Lower leg skin (tissue), 4 donors: Measurements from ENCODE around the gene CEACAM19. TPM values are rescaled to one million over a fixed set of nuclear protein-coding genes. Genes with fewer than 3 reads are reported as not detected.

Experiments
- DNase-seq, 2 donors: peaks; one replicate each; pipeline ENCODE4 v3.0.0-alpha.2; 2019; ENCODE audit warnings: low spot score in 2 of 2
- H3K4me3 ChIP-seq: fragments of 200-600 bp; sonication (generic); 2 replicates; pipeline ENCODE4 v1.5.1; 2017; ENCODE audit warnings: mild to moderate bottlenecking, low read depth; ENCODE audit not compliant: poor library complexity, severe bottlenecking
- POLR2A ChIP-seq, 2 donors: fragments of 450-650 bp; IDR thresholded peaks; one replicate each; pipeline ENCODE4 v1.6.1; 2016 to 2017; ENCODE audit warnings: antibody characterized with exemption in 2 of 2, mild to moderate bottlenecking in 1 of 2, moderate library complexity in 1 of 2
- WGBS, 2 donors: methylation state at CpG; one replicate each; pipeline ENCODE4 v1.1.5; 2018; 5-methylcytosine and 5-hydroxymethylcytosine counted together
- intact Hi-C: fragments of 100-400 bp; cut with DNase I; formaldehyde crosslinking; loops from one replicate; pipeline ENCODE4 v1.15.0; 2023; ENCODE audit warnings: low total_unique reads
- total RNA-seq, 4 donors: library from RNA; depleted of rRNA; stranded (reverse); fragments of >200 nt; gene quantifications; one replicate each; pipeline ENCODE4 v1.1.0, GENCODE V29; 2016
- TF ChIP-seq, protein P1 (sequence below), 3 donors: fragments of 450-650 bp; IDR thresholded peaks; one replicate each; pipeline ENCODE4 v1.5.1; 2016; ENCODE audit warnings: antibody characterized with exemption in 3 of 3, mild to moderate bottlenecking in 3 of 3, moderate library complexity in 2 of 3

The CEACAM19 gene
- total RNA-seq, 4 donors from 2014 or later: 5.4 to 10.2 (median 8.0) TPM

DNA sequence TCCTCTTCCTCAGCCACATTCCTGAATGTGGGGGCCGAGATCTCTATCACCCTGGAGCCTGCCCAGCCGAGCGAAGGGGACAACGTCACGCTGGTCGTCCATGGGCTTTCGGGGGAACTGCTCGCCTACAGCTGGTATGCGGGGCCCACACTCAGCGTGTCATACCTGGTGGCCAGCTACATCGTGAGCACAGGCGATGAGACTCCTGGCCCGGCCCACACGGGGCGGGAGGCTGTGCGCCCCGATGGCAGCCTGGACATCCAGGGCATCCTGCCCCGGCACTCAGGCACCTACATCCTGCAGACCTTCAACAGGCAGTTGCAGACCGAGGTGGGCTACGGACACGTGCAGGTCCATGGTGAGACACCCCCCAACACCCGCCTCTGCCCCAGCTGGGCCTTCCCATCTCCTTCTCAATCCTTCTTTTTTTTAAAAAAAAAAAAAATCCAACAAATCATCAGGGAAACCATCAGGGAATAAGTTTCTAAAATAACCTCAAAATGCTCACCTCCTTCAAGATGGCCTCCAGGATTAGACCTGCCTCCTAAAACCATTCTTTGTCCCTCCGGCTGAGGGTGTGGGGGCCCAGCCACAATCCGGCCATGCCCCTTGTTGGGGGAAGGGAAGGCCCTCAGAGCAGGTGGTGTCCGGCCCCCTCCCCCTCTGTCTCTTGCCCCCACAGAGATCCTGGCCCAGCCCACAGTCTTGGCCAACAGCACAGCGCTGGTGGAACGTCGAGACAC is 32.2 kb downstream of the CEACAM19 start:
- 88 to 90% methylated on average over 17 to 28 of the region's 28 CpGs for WGBS, 2 donors
- no peak for DNase-seq
- no peak for TF ChIP-seq POLR2A (IDR thresholded peaks at IDR 0.05)
- TF ChIP-seq, protein P1, sequence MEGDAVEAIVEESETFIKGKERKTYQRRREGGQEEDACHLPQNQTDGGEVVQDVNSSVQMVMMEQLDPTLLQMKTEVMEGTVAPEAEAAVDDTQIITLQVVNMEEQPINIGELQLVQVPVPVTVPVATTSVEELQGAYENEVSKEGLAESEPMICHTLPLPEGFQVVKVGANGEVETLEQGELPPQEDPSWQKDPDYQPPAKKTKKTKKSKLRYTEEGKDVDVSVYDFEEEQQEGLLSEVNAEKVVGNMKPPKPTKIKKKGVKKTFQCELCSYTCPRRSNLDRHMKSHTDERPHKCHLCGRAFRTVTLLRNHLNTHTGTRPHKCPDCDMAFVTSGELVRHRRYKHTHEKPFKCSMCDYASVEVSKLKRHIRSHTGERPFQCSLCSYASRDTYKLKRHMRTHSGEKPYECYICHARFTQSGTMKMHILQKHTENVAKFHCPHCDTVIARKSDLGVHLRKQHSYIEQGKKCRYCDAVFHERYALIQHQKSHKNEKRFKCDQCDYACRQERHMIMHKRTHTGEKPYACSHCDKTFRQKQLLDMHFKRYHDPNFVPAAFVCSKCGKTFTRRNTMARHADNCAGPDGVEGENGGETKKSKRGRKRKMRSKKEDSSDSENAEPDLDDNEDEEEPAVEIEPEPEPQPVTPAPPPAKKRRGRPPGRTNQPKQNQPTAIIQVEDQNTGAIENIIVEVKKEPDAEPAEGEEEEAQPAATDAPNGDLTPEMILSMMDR (IDR thresholded peaks at IDR 0.05): no peak
- no peak overlapping the region for H3K4me3 ChIP-seq
- intact Hi-C loops: no loop called here

DNA sequence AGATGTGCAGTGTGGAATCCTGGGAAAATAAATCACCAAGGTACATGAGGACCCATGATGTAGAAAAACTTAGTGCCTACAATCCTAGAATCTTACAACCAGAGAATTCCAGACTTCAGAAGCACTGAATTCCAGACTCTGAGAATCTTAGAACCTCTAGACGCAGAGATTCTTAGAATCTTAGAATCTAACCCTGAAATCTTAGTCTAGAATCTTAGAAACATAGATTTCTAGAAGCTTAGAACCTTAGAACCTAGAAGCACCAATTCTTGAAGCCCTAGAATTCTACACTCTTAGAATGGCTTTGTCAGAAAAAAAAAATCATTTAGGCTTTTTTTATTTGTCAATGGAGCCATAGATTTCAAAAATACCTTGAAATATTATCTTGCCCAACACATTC is 33.7 kb downstream of the CEACAM19 start:
- WGBS, 2 donors: 81 to 97% methylated on average over 1 of the region's 1 CpG
- TF ChIP-seq, protein P1 (IDR thresholded peaks at IDR 0.05): no peak
- TF ChIP-seq POLR2A (IDR thresholded peaks at IDR 0.05): no peak
- no peak overlapping the region for H3K4me3 ChIP-seq
- no peak for DNase-seq
- intact Hi-C loops: no loop called here

DNA sequence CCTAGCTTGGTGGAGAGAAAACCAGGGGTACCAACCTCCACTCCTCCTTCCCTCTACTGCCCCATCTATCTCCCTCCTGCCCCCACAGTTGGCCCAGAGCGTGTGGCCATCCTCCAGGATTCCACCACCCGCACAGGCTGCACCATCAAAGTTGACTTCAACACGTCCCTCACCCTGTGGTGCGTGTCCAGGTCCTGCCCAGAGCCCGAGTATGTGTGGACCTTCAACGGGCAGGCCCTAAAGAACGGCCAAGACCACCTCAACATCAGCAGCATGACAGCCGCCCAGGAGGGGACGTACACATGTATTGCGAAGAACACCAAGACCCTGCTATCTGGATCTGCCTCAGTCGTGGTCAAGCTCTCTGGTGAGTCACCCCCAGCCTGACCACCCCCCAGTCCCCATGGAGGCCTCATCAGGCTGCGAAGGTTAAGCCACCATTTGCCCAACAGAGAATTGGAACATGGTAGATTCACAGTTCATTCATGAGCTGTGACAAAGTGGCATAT is 34.3 kb downstream of the CEACAM19 start:
- intact Hi-C loops: no loop called here
- H3K4me3 ChIP-seq: no peak overlapping the region
- 93 to 94% methylated on average over 12 of the region's 12 CpGs for WGBS, 2 donors
- TF ChIP-seq, protein P1 (IDR thresholded peaks at IDR 0.05): no peak
- no peak for TF ChIP-seq POLR2A (IDR thresholded peaks at IDR 0.05)
- no peak for DNase-seq

DNA sequence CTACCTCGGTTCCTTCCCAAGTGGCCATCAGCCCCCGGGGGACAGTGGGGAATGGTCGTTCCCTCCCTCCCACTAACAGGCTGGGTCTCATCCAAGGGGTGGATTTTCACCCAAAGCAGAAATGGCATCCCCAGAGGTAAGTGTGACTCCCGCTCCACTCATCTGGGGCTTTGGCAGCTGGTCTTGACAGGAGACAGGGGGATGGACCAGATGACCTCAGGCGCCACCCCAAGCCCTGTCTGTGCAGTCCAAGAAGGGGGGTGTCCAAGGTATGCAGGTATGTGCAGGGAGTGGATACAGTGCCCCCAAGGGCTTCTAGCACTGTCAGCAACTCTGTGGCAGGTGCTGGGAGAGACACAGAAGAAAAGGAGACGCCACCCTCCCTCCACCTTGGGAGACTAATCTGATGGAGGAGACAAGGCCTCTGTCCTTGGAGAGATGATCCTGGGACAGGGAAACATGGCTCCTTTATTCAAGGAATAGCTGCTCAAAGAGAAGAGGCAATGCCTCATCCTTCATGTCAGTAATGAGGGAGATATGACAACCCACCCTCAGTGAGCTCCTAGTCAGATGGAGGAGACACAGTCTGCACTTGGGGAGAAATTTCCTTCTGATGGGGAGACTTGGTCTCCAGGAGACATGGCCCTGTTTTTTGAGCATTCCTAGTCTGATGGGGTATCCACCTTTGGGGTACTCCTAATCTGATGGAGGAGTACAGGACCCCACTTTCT is 35.4 kb downstream of the CEACAM19 start:
- no peak overlapping the region for H3K4me3 ChIP-seq
- TF ChIP-seq, protein P1 (IDR thresholded peaks at IDR 0.05): no peak
- TF ChIP-seq POLR2A (IDR thresholded peaks at IDR 0.05): no peak
- no peak for DNase-seq
- intact Hi-C loops: no loop called here
- WGBS, 2 donors: 79 to 84% methylated on average over 6 of the region's 6 CpGs

DNA sequence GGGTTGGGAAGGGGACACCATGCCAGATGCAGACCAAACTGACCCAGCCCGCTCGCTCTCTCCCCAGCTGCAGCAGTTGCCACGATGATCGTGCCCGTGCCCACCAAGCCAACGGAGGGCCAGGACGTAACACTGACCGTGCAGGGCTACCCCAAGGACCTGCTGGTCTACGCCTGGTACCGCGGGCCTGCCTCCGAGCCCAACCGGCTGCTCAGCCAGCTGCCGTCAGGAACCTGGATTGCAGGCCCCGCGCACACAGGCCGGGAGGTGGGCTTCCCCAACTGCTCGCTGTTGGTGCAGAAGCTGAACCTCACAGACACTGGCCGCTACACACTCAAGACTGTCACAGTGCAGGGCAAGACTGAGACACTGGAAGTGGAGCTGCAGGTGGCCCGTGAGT is 36.5 kb downstream of the CEACAM19 start:
- 92 to 100% methylated on average over 1 to 19 of the region's 20 CpGs for WGBS, 2 donors
- intact Hi-C loops: no loop called here
- TF ChIP-seq POLR2A (IDR thresholded peaks at IDR 0.05): no peak
- TF ChIP-seq, protein P1 (IDR thresholded peaks at IDR 0.05): no peak
- no peak for DNase-seq
- no peak overlapping the region for H3K4me3 ChIP-seq
